Natural killer cell (primary cell): ENCODE data around the gene MSANTD2. TPM values are rescaled to one million over a fixed set of nuclear protein-coding genes. Genes with fewer than 3 reads are reported as not detected.

ENCODE experiments used
- ATAC-seq, 3 donors: fragments of 150-1000 bp in 2 of 3; fragments of 200-7000 bp in 1 of 3; cut with Tn5 transposase; 1 replicate in 1 of 3; 2 replicates in 2 of 3; pipeline ENCODE4 v1.10.0; 2021; ENCODE audit warnings: mild to moderate bottlenecking in 2 of 3, moderate library complexity in 2 of 3
- DNase-seq, 2 donors: peaks; one replicate each; pipeline versions ENCODE4 v3.0.0 to v3.0.0-alpha.2; 2013 to 2021; ENCODE audit warnings: mixed read lengths in 1 of 2
- H3K27ac ChIP-seq: one replicate; pipeline ENCODE4 v1.5.1; 2013; ENCODE audit warnings: mild to moderate bottlenecking, low read length
- H3K27me3 ChIP-seq: one replicate; pipeline ENCODE4 v1.6.1; 2013; ENCODE audit warnings: low read length; ENCODE audit not compliant: control insufficient read depth, insufficient read depth
- H3K36me3 ChIP-seq: one replicate; pipeline ENCODE4 v1.6.1; 2013; ENCODE audit warnings: low read length; ENCODE audit not compliant: control insufficient read depth, insufficient read depth
- H3K4me1 ChIP-seq: one replicate; pipeline ENCODE4 v1.6.1; 2013; ENCODE audit warnings: low read length; ENCODE audit not compliant: control insufficient read depth, insufficient read depth
- H3K4me3 ChIP-seq: one replicate; pipeline ENCODE4 v1.5.1; 2013; ENCODE audit warnings: low read length
- H3K9me3 ChIP-seq: one replicate; pipeline ENCODE4 v1.6.1; 2013; ENCODE audit warnings: low read length; ENCODE audit not compliant: control insufficient read depth, insufficient read depth
- H3K27ac Mint-ChIP-seq, 2 donors: one replicate each; pipeline ENCODE4 v1.8.0; 2022; ENCODE audit warnings: mild to moderate bottlenecking in 2 of 2, mixed read lengths in 2 of 2, moderate library complexity in 1 of 2
- H3K27me3 Mint-ChIP-seq, 2 donors: one replicate each; pipeline ENCODE4 v1.8.0; 2022; ENCODE audit warnings: low read depth in 2 of 2, mixed read lengths in 2 of 2
- H3K36me3 Mint-ChIP-seq: one replicate; pipeline ENCODE4 v1.8.0; 2022; ENCODE audit warnings: mixed read lengths
- H3K4me1 Mint-ChIP-seq, 2 donors: one replicate each; pipeline ENCODE4 v1.8.0; 2022; ENCODE audit warnings: mixed read lengths in 2 of 2
- H3K4me3 Mint-ChIP-seq: one replicate; pipeline ENCODE4 v1.8.0; 2022; ENCODE audit warnings: mild to moderate bottlenecking, moderate library complexity, mixed read lengths
- H3K9me3 Mint-ChIP-seq, 2 donors: one replicate each; pipeline ENCODE4 v1.8.0; 2022; ENCODE audit warnings: mixed read lengths in 2 of 2
- WGBS: methylation state at CpG from one replicate; pipeline ENCODE4 v1.1.7; 2013; ENCODE audit warnings: missing lambda C conversion rate; ENCODE audit not compliant: insufficient coverage; 5-methylcytosine and 5-hydroxymethylcytosine counted together
- intact Hi-C: fragments of 100-400 bp; cut with micrococcal nuclease; formaldehyde crosslinking; loops from one replicate; pipeline ENCODE4 v1.14.2; 2022
- total RNA-seq, 4 donors: library from RNA; stranded (reverse); fragments of 120-200 nt in 1 of 4; gene quantifications; one replicate each; pipeline versions ENCODE4 v1.2.3 to v1.2.4, GENCODE V29; 2013 to 2022
- TF ChIP-seq, protein P1 (sequence below): fragments of 200-600 bp; IDR thresholded peaks from one replicate; pipeline ENCODE4 v1.8.0; 2022; ENCODE audit warnings: antibody characterized with exemption

The MSANTD2 gene
- total RNA-seq, 3 donors from 2014 or later (not counting 1 experiment from before 2014, with no cell fraction given) = 10.1 to 14.1 (median 13.3) TPM

DNA sequence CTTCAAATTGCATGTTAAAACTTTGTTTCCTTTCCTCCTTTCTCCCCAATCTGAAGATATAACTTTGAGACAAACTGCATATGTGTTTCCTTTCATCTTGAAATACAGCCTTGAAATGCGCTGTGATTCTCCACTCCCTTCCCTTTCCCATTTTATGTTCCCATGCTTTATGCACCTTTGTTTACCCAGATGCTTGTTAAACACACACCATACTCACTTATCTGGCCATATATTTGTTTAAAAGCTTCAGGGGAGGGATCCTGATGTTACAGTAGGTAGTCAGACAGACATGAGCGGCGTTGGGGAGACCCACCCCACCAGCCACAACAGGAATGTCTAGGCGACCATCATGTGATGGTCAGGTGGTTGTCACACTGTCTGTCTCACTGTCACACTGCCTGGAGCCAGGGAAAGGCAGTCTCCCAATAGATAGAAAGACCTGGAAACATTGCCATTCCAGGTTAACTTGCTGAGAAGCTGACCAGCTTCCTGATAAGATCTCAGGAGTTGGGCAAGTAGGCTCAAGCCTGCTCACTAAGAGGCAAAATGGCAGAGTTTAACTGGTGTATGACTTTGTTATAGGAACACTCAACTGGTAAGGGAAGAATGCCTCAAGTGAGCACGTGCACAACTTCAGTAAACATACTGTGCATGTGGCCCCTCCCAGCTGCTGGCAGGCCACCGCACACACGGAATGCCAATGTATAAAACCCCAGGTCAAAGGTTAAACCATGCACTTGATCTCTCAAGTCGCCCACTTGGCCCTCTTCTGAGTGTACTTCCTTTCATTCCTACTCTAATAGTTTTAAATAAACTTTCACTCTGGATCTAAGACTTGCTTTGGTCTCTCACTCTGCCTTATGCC is 23.5 kb upstream of the MSANTD2 start:
- Mint-ChIP-seq H3K9me3 (no peaks in the 10 kb centered on the region), H3K4me1 (no peaks in the 10 kb centered on the region), H3K27me3 (peaks cover 17 to 63% of the 10 kb centered on the region in 2 donors), H3K36me3 (no peaks in the 10 kb centered on the region), H3K4me3 (no peak overlapping the region), H3K27ac (no peak overlapping the region)
- H3K27me3 ChIP-seq = no peaks in the 10 kb centered on the region
- H3K4me3 ChIP-seq = no peak overlapping the region
- DNase-seq = no peak
- H3K36me3 ChIP-seq = no peaks in the 10 kb centered on the region
- WGBS = 88% methylated on average over 8 of the region's 8 CpGs
- no peaks in the 10 kb centered on the region for H3K9me3 ChIP-seq
- TF ChIP-seq, protein P1, sequence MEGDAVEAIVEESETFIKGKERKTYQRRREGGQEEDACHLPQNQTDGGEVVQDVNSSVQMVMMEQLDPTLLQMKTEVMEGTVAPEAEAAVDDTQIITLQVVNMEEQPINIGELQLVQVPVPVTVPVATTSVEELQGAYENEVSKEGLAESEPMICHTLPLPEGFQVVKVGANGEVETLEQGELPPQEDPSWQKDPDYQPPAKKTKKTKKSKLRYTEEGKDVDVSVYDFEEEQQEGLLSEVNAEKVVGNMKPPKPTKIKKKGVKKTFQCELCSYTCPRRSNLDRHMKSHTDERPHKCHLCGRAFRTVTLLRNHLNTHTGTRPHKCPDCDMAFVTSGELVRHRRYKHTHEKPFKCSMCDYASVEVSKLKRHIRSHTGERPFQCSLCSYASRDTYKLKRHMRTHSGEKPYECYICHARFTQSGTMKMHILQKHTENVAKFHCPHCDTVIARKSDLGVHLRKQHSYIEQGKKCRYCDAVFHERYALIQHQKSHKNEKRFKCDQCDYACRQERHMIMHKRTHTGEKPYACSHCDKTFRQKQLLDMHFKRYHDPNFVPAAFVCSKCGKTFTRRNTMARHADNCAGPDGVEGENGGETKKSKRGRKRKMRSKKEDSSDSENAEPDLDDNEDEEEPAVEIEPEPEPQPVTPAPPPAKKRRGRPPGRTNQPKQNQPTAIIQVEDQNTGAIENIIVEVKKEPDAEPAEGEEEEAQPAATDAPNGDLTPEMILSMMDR = no peak
- ATAC-seq = no peak
- H3K4me1 ChIP-seq = no peaks in the 10 kb centered on the region
- intact Hi-C loops = no loop called here
- no peak overlapping the region for H3K27ac ChIP-seq

DNA sequence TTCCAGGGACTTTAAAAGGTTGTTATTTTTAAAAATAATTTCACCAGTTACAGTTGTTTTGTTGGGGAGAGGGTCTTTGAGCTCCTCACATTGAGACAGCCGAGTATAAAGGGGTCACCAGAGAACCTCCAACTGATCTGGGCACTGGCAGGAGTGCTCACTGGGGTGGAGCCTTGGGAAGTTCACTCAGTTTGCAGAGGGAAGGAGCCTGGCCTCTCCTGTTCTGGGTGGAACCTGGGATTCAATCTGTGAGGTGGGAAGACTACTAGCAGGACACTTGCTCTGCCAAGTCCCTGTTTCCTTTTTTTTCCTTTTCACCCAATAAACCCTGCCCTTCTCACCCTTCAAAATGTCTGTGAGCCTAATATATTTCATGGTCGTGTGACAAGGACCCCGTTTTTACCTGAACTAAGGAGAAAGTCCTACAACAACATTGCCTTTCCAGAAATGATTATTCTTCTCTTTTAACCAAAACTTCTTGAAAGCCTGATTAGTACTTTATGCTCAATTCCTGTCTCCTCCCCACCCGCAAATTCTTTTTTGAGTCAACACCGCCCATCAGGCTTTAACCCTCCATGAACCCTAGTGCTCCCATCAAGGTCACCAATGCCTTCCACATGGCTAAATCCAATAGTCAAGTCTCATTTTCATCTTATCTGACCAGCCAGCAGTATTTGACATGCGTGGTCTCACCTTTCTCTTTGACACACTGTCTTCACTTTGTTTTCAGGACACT is 22.0 kb upstream of the MSANTD2 start:
- H3K9me3 Mint-ChIP-seq = no peaks in the 10 kb centered on the region
- no peak for ATAC-seq
- H3K27ac Mint-ChIP-seq = no peak overlapping the region
- peaks cover 21 to 75% of the 10 kb centered on the region in 2 donors for H3K27me3 Mint-ChIP-seq
- no peaks in the 10 kb centered on the region for H3K36me3 Mint-ChIP-seq
- H3K36me3 ChIP-seq = no peaks in the 10 kb centered on the region
- no peak for DNase-seq
- no peaks in the 10 kb centered on the region for H3K27me3 ChIP-seq
- intact Hi-C loops = no loop called here
- TF ChIP-seq, protein P1 = no peak
- H3K4me3 ChIP-seq = no peak overlapping the region
- no peak overlapping the region for H3K27ac ChIP-seq
- H3K9me3 ChIP-seq = no peaks in the 10 kb centered on the region
- H3K4me1 Mint-ChIP-seq = no peaks in the 10 kb centered on the region
- no peak overlapping the region for H3K4me3 Mint-ChIP-seq
- no peaks in the 10 kb centered on the region for H3K4me1 ChIP-seq
- 79% methylated on average over 6 of the region's 6 CpGs for WGBS

DNA sequence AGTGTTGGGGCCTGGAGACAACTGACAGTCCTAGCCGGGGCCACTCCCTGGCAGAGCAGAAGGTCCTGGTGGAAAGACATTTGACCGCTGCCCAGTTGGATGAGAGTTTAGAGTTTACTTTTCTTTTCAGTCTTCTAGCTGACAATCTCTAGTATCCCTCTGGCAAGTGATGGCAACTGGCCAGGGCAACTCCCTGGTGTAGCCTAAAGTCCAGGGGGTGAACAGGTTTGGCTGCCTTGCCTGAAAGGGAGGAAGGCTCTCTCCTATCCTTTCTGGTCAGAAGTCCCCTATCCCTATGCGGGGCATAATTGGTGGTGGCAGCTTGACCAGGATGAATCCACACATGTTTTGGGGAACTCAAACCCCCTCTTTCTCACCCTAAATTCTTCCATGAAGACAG is 16.8 kb upstream of the MSANTD2 start:
- WGBS = 92% methylated on average over 3 of the region's 3 CpGs

More for the DNA sequence above, 16.8 kb upstream of the MSANTD2 start:
- no peaks in the 10 kb centered on the region for H3K9me3 Mint-ChIP-seq
- Histone ChIP-seq H3K4me1 (no peaks in the 10 kb centered on the region), H3K36me3 (no peaks in the 10 kb centered on the region), H3K27me3 (peaks cover 2% of the 10 kb centered on the region), H3K9me3 (no peaks in the 10 kb centered on the region), H3K4me3 (no peak overlapping the region), H3K27ac (no peak overlapping the region)
- no peak for DNase-seq
- H3K4me3 Mint-ChIP-seq = no peak overlapping the region
- TF ChIP-seq, protein P1 = no peak
- no peaks in the 10 kb centered on the region for H3K4me1 Mint-ChIP-seq
- intact Hi-C loops = no loop called here
- H3K36me3 Mint-ChIP-seq = no peaks in the 10 kb centered on the region
- no peak for ATAC-seq
- peaks cover 34 to 69% of the 10 kb centered on the region in 2 donors for H3K27me3 Mint-ChIP-seq
- no peak overlapping the region for H3K27ac Mint-ChIP-seq
